ENCODE measurements around the gene FRAS1. TPM values are rescaled to one million over a fixed set of nuclear protein-coding genes. Genes with fewer than 3 reads are reported as not detected.

The FRAS1 gene
- polyA plus RNA-seq, 2 of the 4 experiments (the other 2 are of a cell fraction) = 2.3 to 5.8 TPM

DNA sequence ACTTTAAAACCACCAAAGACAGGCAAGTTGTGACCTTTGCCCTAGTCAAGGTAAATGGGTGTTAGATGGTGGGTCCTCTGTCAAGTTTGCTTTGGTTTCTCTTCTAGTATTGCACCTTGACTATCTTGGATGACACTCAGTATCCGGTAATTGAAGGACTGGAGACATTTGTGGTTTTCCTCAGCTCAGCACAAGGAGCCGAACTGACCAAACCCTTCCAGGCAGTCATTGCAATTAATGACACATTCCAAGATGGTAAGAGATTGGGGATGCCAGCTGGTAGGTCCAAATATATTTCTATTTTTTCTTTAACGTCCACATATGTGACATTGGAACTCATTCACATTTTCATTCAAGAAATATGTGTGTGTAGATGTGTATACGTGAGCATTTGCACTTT is 425.2 kb downstream of the FRAS1 start:
- Histone ChIP-seq H3K27ac (no peak overlapping the region), H3K4me2 (no peak overlapping the region), H3K4me3 (no peak overlapping the region), H3K4me1 (no peaks in the 10 kb centered on the region), H3K9me3 (no peaks in the 10 kb centered on the region)
- 69% methylated on average over 4 of the region's 4 CpGs for WGBS (ENCODE audit: missing lambda C conversion rate)
- no peak for FAIRE-seq
- no peak for TF ChIP-seq PHF8 (IDR thresholded peaks at IDR 0.05; ENCODE audit: borderline replicate concordance, low read depth)
- TF ChIP-seq SMC3 (IDR thresholded peaks at IDR 0.05) = no peak
- no peak for TF ChIP-seq CEBPB (IDR thresholded peaks at IDR 0.05)
- TF ChIP-seq EHF (CRISPR knock-in tag; IDR thresholded peaks at IDR 0.05) = no peak
- TF ChIP-seq MYC (IDR thresholded peaks at IDR 0.05; ENCODE audit: borderline replicate concordance, low read length) = no peak
- no peak for TF ChIP-seq KDM5A (IDR thresholded peaks at IDR 0.05)
- no peak for TF ChIP-seq RARB (CRISPR knock-in tag; IDR thresholded peaks at IDR 0.05)
- TF ChIP-seq CHD4 (IDR thresholded peaks at IDR 0.05; ENCODE audit: borderline replicate concordance) = no peak
- TF ChIP-seq EHMT2 (IDR thresholded peaks at IDR 0.05; ENCODE audit: low read depth) = no peak
- no peak for TF ChIP-seq ESRRA (IDR thresholded peaks at IDR 0.05; ENCODE audit: borderline replicate concordance, low read length)
- TF ChIP-seq MAFK (IDR thresholded peaks at IDR 0.05; ENCODE audit: partially characterized antibody) = no peak
- no peak for TF ChIP-seq ZNF302 (CRISPR knock-in tag; IDR thresholded peaks at IDR 0.05)
- no peak for TF ChIP-seq KDM1A (IDR thresholded peaks at IDR 0.05; ENCODE audit: low read depth)
- no peak for TF ChIP-seq PBX3 (IDR thresholded peaks at IDR 0.05)
- TF ChIP-seq FOSB (CRISPR knock-in tag; IDR thresholded peaks at IDR 0.05) = no peak
- no peak for TF ChIP-seq GATA3 (IDR thresholded peaks at IDR 0.05; ENCODE audit: borderline replicate concordance)
- no peak for TF ChIP-seq MAZ (IDR thresholded peaks at IDR 0.05; ENCODE audit: borderline replicate concordance, low read depth, low read length)
- ChIA-PET POLR2A (no interaction called here), CTCF (no interaction called here)
- no peak for DNase-seq (ENCODE audit: low read depth in 1 of 2, low spot score in 1 of 2)
- no peak for ATAC-seq

DNA sequence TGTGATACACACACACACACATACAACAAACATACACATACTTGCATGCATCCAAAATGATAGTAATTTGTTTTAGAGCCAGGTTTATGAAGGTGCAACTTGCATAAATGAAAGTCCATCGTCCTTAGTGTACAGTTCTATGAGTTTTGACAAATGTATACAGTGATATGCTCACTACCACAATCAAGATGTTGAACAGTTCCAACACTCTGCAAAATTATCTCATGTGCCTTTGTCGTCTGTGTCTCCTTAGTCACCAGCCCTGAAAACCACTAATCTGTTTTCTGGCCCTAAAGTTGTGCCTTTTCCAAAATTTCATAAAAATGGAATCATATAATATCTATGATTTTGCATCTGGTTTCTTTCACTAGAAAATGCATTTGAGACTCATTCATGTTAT is 426.7 kb downstream of the FRAS1 start:
- DNase-seq (ENCODE audit: low read depth in 1 of 2, low spot score in 1 of 2) (no peak), ATAC-seq (no peak), FAIRE-seq (no peak)
- POLR2A ChIA-PET = no interaction called here
- Histone ChIP-seq H3K27ac (no peak overlapping the region), H3K9me3 (no peaks in the 10 kb centered on the region), H3K4me2 (no peak overlapping the region), H3K4me1 (no peaks in the 10 kb centered on the region), H3K4me3 (no peak overlapping the region)
- WGBS (ENCODE audit: missing lambda C conversion rate) = 77% methylated on average over 2 of the region's 2 CpGs
- TF ChIP-seq NPAS2 (CRISPR knock-in tag; IDR thresholded peaks at IDR 0.05; ENCODE audit: borderline replicate concordance) (no peak), RCOR1 (IDR thresholded peaks at IDR 0.05; ENCODE audit: low read depth, low read length) (no peak), KDM5A (IDR thresholded peaks at IDR 0.05) (no peak), HOXA7 (CRISPR knock-in tag; IDR thresholded peaks at IDR 0.05) (no peak), NR3C1 (IDR thresholded peaks at IDR 0.05) (no peak), FOXS1 (CRISPR knock-in tag; IDR thresholded peaks at IDR 0.05) (no peak), CTCF (IDR thresholded peaks at IDR 0.05) (no peak), CBX2 (IDR thresholded peaks at IDR 0.05; ENCODE audit: borderline replicate concordance, low read depth) (no peak), FOSB (CRISPR knock-in tag; IDR thresholded peaks at IDR 0.05) (no peak), RAD21 (conservative IDR thresholded peaks at IDR 0.05 in 1 of 2, IDR thresholded peaks at IDR 0.05 in 1 of 2) (no peak), CHD2 (IDR thresholded peaks at IDR 0.05; ENCODE audit: low read length, partially characterized antibody) (no peak)
- TF ChIP-seq, protein P1, sequence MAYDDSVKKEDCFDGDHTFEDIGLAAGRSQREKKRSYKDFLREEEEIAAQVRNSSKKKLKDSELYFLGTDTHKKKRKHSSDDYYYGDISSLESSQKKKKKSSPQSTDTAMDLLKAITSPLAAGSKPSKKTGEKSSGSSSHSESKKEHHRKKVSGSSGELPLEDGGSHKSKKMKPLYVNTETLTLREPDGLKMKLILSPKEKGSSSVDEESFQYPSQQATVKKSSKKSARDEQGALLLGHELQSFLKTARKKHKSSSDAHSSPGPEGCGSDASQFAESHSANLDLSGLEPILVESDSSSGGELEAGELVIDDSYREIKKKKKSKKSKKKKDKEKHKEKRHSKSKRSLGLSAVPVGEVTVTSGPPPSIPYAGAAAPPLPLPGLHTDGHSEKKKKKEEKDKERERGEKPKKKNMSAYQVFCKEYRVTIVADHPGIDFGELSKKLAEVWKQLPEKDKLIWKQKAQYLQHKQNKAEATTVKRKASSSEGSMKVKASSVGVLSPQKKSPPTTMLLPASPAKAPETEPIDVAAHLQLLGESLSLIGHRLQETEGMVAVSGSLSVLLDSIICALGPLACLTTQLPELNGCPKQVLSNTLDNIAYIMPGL (CRISPR knock-in tag; IDR thresholded peaks at IDR 0.05; ENCODE audit: borderline replicate concordance) = no peak
- TF ChIP-seq, protein P2, sequence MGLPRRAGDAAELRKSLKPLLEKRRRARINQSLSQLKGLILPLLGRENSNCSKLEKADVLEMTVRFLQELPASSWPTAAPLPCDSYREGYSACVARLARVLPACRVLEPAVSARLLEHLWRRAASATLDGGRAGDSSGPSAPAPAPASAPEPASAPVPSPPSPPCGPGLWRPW (IDR thresholded peaks at IDR 0.05) = no peak
- CTCF ChIA-PET = no interaction called here
